A549 (cell line): Measurements from ENCODE around the gene MAPK13.

Experiments used
- EHMT2 ChIP-seq: fragments of 200-600 bp; sonication (generic); IDR thresholded peaks from 2 replicates; pipeline ENCODE4 v1.6.1; 2016; ENCODE audit warnings: antibody characterized with exemption, low read depth, mild to moderate bottlenecking, moderate library complexity
- EP300 ChIP-seq, 2 experiments: fragments of >200 bp; sonication (Bioruptor Twin); formaldehyde crosslinking; IDR thresholded peaks; 2 replicates in 1 of 2; 3 replicates in 1 of 2; pipeline ENCODE4 v1.6.1; 2016 to 2017
- MAFK ChIP-seq: fragments of 450-650 bp; IDR thresholded peaks from 2 replicates; pipeline ENCODE4 v1.6.1; 2014; ENCODE audit not compliant: partially characterized antibody
- POLR2A ChIP-seq: IDR thresholded peaks from 2 replicates; pipeline ENCODE4 v1.6.1; 2012; ENCODE audit warnings: mild to moderate bottlenecking, low read length
- RAD21 ChIP-seq, 2 experiments: fragments of >200 bp in 1 of 2; sonication (Bioruptor Twin) in 1 of 2; formaldehyde crosslinking in 1 of 2; IDR thresholded peaks in 1 of 2; conservative IDR thresholded peaks in 1 of 2; 2 replicates in 1 of 2; 3 replicates in 1 of 2; pipeline ENCODE4 v1.6.1; 2012 to 2018; ENCODE audit warnings: inconsistent platforms in 1 of 2
- RFX5 ChIP-seq: fragments of 450-650 bp; IDR thresholded peaks from 2 replicates; pipeline ENCODE4 v1.7.1; 2014; ENCODE audit warnings: antibody characterized with exemption, mild to moderate bottlenecking, moderate library complexity
- SREBF2 ChIP-seq: fragments of 450-650 bp; IDR thresholded peaks from 2 replicates; pipeline ENCODE4 v1.6.1; 2014; ENCODE audit warnings: mild to moderate bottlenecking, moderate library complexity
- TF ChIP-seq, protein P1 (sequence below): fragments of >200 bp; sonication (Bioruptor Twin); formaldehyde crosslinking; IDR thresholded peaks from 3 replicates; pipeline ENCODE4 v1.5.1; 2016
- TF ChIP-seq, protein P2 (sequence below): fragments of >200 bp; sonication (Bioruptor Twin); formaldehyde crosslinking; IDR thresholded peaks from 2 replicates; pipeline ENCODE4 v1.6.1; 2016

DNA sequence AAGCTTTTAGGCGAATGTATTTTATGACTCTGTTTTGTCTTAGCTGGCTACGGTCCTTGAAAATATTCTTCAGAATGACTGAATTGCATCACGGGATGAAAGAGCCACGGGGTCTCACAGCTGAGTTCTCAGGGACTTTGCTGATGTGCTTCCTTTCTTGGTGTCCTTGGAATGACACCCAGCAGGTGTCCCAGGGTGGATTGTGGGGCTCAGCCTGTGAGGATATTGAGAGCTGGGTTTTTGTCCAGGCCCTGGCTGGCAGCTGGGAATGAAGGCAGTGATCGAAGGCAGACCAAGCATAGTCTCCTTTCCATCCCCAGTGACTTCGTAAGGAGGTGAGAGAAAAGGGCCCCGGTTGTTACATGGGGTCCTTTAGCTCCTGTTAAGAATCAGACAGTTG is 18.8 kb upstream of the MAPK13 start:
- no peak for TF ChIP-seq EP300 (IDR thresholded peaks at IDR 0.05)
- TF ChIP-seq RFX5 = no peak
- TF ChIP-seq, protein P1, sequence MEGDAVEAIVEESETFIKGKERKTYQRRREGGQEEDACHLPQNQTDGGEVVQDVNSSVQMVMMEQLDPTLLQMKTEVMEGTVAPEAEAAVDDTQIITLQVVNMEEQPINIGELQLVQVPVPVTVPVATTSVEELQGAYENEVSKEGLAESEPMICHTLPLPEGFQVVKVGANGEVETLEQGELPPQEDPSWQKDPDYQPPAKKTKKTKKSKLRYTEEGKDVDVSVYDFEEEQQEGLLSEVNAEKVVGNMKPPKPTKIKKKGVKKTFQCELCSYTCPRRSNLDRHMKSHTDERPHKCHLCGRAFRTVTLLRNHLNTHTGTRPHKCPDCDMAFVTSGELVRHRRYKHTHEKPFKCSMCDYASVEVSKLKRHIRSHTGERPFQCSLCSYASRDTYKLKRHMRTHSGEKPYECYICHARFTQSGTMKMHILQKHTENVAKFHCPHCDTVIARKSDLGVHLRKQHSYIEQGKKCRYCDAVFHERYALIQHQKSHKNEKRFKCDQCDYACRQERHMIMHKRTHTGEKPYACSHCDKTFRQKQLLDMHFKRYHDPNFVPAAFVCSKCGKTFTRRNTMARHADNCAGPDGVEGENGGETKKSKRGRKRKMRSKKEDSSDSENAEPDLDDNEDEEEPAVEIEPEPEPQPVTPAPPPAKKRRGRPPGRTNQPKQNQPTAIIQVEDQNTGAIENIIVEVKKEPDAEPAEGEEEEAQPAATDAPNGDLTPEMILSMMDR = no peak
- TF ChIP-seq SREBF2 = no peak
- TF ChIP-seq POLR2A = no peak
- TF ChIP-seq EHMT2 = no peak
- TF ChIP-seq, protein P2, sequence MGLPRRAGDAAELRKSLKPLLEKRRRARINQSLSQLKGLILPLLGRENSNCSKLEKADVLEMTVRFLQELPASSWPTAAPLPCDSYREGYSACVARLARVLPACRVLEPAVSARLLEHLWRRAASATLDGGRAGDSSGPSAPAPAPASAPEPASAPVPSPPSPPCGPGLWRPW = no peak
- TF ChIP-seq MAFK = no peak
- TF ChIP-seq RAD21 (conservative IDR thresholded peaks at IDR 0.05 in 1 of 2, IDR thresholded peaks at IDR 0.05 in 1 of 2) = no peak
